Cardiac fibroblast (primary cell): Measurements from ENCODE around the gene RNASEH2A.
"Not testable (repeated sequence)": the region's sequence is repeated elsewhere in the genome, so short reads cannot be mapped to it uniquely, and the experiment has no call there.

ENCODE experiments used
- DNase-seq, 2 donors: peaks; one replicate each; pipeline versions ENCODE4 v3.0.0 to v3.0.0-alpha.2; 2010; ENCODE audit warnings: low read depth in 2 of 2
- H3K4me3 ChIP-seq, 2 donors: replicated peaks in 1 of 2; 1 replicate in 1 of 2; 2 replicates in 1 of 2; pipeline ENCODE4 v1.5.1; 2011; ENCODE audit warnings: low read depth in 2 of 2, low read length in 2 of 2, mild to moderate bottlenecking in 2 of 2, moderate library complexity in 1 of 2
- CTCF ChIP-seq: IDR thresholded peaks from one replicate; pipeline ENCODE4 v1.5.1; 2011; ENCODE audit warnings: low read depth, mild to moderate bottlenecking, low read length, inconsistent platforms

The RNASEH2A gene

GRCh38 chr19:12842511-12842910, 36.1 kb downstream of the RNASEH2A start:
- H3K4me3 ChIP-seq: no peak overlapping the region
- no peak for TF ChIP-seq CTCF
- DNase-seq: no peak

- DNase-seq: no peak
- no peak overlapping the region for H3K4me3 ChIP-seq
- no peak for TF ChIP-seq CTCF
Observed at GRCh38 chr19:12843328-12843727, 36.9 kb downstream of the RNASEH2A start.

GRCh38 chr19:12843999-12844732, 37.8 kb downstream of the RNASEH2A start:
- DNase-seq: no peak
- TF ChIP-seq CTCF: no peak
- H3K4me3 ChIP-seq: no peak overlapping the region

GRCh38 chr19:12846613-12847012, 40.2 kb downstream of the RNASEH2A start:
- DNase-seq, H3K4me3 ChIP-seq: not testable (repeated sequence)

GRCh38 chr19:12847159-12848139, 41.1 kb downstream of the RNASEH2A start:
- peak overlapping the region; percentile 13 to 32 for H3K4me3 ChIP-seq
- peak; percentile 80 to 82 for DNase-seq
- TF ChIP-seq CTCF: peak; percentile 68

GRCh38 chr19:12856653-12857052, 50.3 kb downstream of the RNASEH2A start:
- DNase-seq: no peak
- no peak overlapping the region for H3K4me3 ChIP-seq
- TF ChIP-seq CTCF: no peak
